HG02938 (cell line): ENCODE measurements around the gene SHISAL2A.

Experiments used
- ATAC-seq: cut with Tn5 transposase; IDR thresholded peaks from one replicate; pipeline ENCODE4 v1.9.1; 2021; ENCODE audit warnings: mild to moderate bottlenecking, moderate library complexity; ENCODE audit not compliant: unreplicated experiment

SHISAL2A gene

GRCh38 chr1:52615489-52616042 lies 17.4 kb upstream of the SHISAL2A start:
- no peak for ATAC-seq

- no peak for ATAC-seq
Measured at GRCh38 chr1:52621950-52622349, 11.0 kb upstream of the SHISAL2A start.

DNA sequence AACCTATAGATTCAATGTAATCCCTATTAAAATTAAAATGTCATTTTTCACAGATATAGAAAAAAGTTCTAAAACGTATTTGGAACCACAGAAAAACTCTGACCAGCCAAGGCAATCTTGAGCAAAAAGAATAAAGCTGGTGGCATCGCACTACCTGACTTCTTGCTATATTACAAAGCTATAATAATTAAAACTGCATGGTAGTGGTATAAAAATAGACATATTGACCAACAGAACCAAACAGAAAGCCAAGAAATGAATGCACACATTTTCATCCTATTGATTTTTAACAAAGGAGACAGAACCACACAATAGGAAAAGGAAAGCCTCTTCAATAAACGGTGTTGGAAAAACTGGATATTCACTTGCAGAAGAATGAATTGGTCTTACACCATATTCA lies 9.2 kb upstream of the SHISAL2A start:
- ATAC-seq = no peak

GRCh38 chr1:52627028-52627427 lies 5.9 kb upstream of the SHISAL2A start:
- no peak for ATAC-seq

GRCh38 chr1:52628614-52629324 lies 4.2 kb upstream of the SHISAL2A start:
- no peak for ATAC-seq

DNA sequence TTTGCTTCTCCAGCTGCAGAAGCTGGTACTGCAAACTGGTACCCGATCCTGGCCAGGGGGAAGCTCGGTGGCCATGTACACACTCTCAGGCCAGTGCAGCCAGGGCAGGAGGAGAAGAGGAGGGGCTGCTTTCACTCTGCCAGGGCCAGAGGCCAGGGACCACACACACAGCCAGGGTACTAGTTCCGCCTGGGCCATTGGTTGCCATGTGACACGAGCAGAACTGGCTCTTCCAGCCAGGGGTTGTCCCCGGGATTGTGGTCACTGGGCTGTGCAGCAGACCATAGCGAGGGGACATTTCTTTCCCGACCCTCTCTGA lies 3.7 kb upstream of the SHISAL2A start:
- ATAC-seq = no peak

GRCh38 chr1:52629667-52630066 lies 3.3 kb upstream of the SHISAL2A start:
- ATAC-seq = no peak

DNA sequence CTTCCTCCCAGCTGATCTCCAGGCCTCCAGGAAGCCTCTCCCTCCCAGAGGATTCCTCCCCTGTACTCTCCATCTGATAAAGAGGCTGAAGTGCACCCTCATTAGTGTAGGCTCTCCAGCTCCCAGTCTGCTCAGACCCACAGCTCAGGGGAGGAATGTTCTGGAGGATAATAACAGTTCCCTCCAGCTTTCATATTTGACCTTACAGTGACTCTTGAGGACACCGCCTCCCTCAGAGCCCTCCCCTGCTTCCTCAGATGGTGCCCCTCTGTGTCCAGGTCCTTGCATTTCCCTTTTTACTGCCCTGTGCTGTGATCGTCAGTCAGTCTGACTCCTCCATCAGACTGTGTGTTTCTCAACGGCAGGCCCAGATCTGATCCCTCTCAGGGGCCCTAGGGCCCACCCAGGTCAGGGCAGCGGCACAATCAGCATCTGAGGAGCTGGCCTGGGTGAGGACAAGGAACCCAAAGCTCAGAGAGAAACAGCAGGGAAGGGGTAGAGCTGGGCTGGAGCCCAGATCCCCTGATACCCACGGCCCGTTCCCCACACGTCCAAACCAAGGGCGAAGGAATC lies 1.1 kb upstream of the SHISAL2A start:
- ATAC-seq = no peak

GRCh38 chr1:52633291-52633754 lies 355 bp downstream of the SHISAL2A start:
- ATAC-seq = no peak

DNA sequence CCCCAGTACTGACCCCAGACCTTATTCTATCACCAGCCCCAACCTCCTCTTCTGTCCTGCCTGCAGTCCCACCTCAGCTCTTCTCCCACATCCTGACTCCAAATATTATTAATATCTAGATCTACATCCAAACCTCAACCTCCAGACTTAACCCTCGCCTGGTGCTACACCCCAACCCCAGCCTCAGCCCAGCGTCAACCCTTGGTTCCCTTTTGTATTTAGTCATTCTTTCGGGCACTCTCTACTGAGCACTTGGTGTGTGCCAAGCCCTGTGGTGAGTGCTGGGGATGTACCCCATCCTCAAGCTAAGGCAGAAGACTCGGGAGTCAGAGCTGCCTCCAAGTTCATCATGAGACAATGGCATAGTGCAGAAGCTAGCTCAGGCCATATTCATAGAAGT lies 1.1 kb downstream of the SHISAL2A start:
- no peak for ATAC-seq

GRCh38 chr1:52635321-52636089 lies 2.5 kb downstream of the SHISAL2A start:
- ATAC-seq = no peak

DNA sequence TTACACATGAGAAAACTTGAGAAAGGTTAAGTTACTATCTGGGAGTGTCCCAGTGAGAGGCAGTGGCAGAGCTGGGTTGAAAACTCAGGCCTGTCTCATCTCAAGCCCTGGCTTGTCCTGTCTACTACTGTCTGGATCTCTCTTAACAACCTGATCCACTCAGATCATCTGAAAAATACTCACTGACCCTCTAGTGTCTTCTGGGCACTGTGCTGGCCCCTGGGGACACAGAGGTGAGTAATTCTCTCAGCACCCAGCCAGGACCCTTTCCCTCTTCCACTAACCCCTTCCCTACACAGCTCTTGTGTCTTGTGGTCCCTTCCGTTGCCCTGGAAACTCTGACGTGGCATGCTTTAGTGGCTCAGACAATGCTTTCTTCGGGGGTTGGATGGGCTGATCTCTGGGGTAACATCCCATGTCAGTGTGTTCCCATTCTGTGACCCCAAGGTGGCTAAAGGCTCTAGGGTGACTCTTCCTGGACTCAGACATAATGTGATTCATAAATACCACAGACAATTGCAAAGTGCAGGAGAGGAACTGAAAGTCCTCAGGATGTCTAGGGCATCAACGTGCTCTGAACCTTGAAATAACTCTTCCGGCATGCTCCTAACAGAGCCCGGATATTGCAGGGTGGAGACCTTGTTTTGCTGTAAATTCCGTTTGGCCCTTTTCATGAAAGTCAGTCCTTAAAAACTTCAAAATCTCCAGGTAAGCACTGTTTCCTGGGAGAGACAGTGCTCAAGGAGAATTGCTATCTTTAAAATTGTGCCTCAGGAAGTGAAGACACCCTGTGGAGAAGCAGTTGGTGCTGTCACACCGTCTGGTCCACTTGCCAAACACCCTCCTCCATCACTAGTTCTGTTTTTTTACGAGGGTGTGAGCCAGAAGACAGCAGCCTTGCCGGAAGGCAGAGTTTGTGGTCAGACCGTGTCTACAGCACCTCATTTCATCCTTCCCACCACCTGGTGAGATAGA lies 4.0 kb downstream of the SHISAL2A start:
- ATAC-seq = peak; percentile 84

GRCh38 chr1:52637946-52638345 lies 5.0 kb downstream of the SHISAL2A start:
- no peak for ATAC-seq

DNA sequence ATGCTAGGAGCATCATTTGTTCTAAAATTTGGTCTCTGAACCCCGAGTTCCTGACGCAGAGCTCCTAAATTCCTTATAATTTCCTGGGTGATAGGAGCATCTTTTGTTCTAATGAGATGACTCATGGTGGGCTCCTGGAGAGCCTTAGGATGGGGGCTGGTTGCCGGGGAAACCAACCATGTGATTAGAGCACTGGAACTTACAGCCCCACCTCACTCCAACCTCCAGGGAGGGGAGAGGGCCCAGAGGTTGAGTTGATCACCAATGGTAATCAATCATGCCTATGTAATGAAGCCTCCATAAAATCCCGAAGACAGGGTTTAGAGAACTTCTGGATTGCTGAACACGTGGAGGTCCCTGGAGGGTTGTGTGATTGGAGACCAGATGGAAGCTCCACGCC lies 7.7 kb downstream of the SHISAL2A start:
- no peak for ATAC-seq

- no peak for ATAC-seq
Measured at GRCh38 chr1:52641307-52641706, 8.3 kb downstream of the SHISAL2A start.

GRCh38 chr1:52645261-52645660 lies 12.3 kb downstream of the SHISAL2A start:
- ATAC-seq = no peak

DNA sequence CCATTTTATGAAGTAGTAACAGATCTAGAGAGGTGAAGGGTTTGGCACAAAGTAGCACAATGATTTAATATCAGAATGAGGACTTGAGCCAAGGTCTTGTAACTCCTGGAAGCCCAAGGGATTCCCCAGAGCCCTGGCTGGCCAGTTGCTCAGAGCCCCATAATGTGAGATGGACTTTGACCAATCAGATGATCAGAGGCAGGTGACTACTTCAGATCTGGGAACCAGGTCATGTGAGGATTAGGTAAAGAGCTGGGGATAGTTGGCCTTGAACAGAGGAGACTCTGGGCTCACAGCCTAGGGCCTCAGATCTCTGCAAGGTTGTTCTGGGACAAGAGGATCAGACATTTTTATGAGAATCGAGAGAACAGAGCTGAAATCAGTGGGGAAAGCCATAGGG lies 18.9 kb downstream of the SHISAL2A start:
- ATAC-seq = no peak

- no peak for ATAC-seq
Measured at GRCh38 chr1:52653207-52653849, 20.4 kb downstream of the SHISAL2A start.

DNA sequence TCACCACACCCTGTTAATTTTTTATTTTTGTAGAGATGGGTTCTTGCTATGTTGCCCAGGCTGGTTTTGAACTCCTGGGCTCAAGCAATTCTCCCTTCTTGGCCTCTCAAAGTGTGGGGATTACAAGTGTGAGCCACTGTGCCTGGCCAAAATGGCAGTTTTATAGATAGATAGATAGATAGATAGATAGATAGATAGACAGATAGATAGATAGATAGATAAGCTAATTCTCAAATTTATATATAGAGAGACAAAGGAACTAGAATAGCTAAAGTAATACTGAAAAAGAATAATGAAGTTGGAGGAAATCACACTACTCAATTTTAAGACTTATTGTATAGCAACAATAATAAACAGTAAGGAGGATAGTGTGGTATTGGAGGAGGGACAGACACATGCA lies 21.1 kb downstream of the SHISAL2A start:
- ATAC-seq = no peak

GRCh38 chr1:52657702-52658101 lies 24.7 kb downstream of the SHISAL2A start:
- ATAC-seq = no peak
